GM18873 (cell line): Measurements from ENCODE around the gene RASGRP2.

ENCODE experiments used
- ATAC-seq: cut with Tn5 transposase; IDR thresholded peaks from one replicate; pipeline ENCODE4 v1.9.1; 2021; ENCODE audit warnings: mild to moderate bottlenecking, moderate library complexity, moderate number of reproducible peaks; ENCODE audit not compliant: unreplicated experiment, low FRiP score

RASGRP2 gene

DNA sequence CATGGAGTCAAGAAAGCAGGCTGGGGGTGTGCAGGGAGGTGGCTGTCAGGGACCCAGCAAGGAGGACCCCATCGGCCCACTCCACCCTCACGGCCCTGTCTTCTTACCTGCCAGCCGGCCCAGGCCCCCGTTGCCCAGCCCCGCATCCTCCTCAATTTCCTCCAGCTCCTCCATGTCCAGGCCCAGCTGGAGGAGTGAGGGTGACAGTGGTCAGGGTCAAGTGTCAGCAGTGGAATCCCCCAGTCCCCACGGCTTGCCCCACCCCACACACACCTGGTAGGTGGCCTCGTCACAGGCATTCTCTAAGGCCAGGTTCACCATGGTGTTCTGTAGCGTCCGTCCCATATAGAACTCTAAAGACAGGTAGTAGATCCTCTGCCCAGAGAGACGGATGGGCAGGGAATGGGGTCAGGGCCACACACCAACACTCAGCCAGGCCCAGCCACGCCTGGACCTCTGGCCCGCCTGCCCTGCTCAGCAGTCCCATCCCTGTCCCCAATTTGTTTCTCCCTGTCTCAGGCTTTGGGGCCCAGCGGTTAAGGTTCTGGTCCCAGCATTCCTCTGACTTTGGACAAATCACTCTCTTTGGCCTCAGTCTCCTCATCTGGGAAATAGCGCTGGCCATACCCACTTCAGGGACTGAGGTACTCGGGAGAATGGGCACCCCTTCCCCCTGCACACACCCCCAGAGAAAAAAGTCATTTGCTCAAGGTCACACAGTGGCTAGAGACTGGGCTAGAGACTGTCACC is 14.6 kb upstream of the RASGRP2 start:
- ATAC-seq, result no peak

GRCh38 chr11:64757549-64758329 is 13.8 kb upstream of the RASGRP2 start:
- ATAC-seq, result no peak

- no peak for ATAC-seq
Measured at GRCh38 chr11:64755681-64756361, 11.9 kb upstream of the RASGRP2 start.

DNA sequence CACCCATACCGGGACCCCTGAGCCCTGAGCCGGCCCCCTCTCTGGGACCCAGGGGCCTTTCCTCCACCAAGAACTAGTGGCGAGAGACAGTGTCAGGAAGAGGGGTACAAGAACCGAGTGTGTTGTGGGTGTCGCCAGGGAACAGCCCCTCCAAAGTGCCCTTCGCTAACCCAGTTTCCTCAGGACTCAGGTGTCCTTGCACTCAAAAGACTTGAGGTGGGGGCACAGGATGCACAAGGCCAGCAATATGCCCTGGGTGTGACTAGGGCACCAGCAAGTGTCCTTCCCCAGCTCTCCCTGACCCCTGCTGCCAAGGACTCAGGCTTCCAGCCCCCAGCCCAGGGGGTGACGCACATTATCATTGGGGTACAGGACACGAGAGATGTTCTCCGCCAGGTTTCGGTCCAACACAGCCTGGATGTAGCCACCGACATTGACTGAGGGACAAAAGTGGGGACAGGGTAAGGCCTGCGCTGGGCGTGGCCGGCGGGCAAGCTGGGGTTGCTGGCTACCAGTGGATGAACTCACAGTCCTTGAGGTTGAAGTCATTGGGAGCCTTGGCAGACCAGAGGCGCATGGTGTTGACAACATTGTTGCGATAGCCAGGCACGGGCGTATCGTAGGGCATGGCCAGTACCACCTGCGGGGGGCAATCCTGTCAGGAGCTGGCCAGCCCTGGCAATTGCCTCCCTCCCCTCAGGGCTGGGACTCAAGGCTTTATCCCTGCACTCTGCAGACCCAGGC is 11.1 kb upstream of the RASGRP2 start:
- ATAC-seq, result no peak

DNA sequence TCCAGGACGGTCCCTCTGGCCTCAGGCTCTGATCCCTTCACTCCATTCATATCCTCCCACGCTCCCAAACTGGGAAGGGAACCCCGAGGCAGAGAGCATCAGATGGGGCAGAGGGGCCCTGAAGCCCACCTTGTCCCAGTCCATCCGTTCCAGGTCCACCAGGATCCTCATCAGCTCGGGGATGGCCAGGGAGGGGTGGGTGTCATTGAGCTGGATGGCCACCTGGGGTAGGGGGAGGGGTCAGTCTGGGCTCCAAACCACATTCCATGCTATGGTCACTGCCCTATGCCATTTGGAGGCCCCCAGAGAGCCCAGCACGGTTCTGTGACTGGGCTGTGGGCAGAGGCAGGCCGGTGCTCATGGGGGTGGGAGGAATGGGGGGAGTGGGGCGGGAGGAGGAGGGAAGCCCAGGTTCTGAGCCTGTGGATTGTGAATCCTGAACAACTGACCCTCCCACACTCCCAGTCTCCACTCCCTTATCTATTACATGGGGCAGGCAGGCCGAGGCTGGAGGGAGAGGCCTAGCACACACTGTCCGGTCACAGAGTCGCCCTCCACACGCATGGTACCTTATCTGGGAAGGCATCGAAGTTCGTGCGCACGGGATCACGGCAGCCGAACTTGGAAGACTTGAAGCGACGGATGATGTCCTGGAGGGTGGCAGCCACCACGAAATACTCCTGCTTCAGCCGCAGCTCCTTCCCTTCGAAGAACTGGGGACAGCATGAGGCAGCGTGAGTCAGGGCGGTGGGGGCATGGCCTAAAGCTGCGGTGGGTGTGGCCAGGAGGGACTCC is 10.4 kb upstream of the RASGRP2 start:
- no peak for ATAC-seq

- ATAC-seq, result no peak
Measured at GRCh38 chr11:64753380-64754123, 9.6 kb upstream of the RASGRP2 start.

- ATAC-seq, result no peak
Measured at GRCh38 chr11:64753019-64753379, 9.1 kb upstream of the RASGRP2 start.

GRCh38 chr11:64752175-64752970 is 8.4 kb upstream of the RASGRP2 start:
- no peak for ATAC-seq

DNA sequence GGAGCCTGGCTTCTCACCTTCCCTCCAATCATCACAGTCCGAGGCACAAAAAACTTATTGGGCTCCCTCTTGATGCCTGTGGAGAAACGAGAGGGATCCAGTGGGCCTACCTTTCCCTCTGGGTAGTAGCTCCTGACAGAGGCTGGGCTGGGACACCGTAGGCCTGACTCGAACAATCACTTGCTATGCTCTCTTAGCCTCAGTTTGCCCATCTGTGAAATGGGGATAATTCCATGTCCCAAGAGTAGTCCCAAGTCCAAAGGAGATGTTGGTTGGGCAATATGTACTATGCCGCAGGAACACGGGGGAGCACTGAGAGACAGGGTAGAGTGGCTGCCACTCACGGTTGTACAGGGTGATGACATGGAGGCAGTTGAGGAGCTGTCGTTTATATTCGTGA is 7.6 kb upstream of the RASGRP2 start:
- ATAC-seq, result no peak

GRCh38 chr11:64751136-64751535 is 7.2 kb upstream of the RASGRP2 start:
- ATAC-seq, result no peak

DNA sequence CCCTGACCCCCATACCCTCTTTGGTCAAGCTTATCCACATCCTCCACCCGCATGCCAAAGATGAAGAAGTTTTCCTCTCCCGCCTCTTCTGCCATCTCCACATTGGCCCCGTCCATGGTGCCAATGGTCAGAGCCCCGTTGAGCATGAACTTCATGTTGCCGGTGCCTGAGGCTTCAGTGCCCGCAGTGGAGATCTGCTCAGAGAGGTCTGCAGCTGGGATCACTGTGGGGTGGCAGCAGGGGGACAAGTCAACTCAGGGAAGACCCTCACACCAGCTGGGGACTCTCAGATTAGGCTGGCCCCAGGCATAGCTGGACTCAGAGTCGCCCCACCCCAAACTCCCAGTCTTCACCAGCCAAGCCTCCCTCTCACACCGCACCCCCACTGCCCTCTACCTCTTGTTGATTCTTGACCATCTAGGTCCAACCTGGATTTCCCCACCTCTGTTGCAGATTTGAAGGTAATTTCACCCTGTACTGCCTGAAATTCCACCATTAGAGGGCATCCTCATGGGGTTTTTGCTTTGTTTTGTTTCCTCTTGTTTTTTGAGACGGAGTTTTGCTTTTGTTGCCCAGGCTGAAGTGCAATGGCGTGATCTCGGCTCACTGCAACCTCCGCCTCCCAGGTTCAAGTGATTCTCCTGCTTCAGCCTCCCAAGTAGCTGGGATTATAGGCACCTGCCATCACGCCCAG is 6.6 kb upstream of the RASGRP2 start:
- no peak for ATAC-seq

GRCh38 chr11:64747961-64748665 is 4.2 kb upstream of the RASGRP2 start:
- no peak for ATAC-seq

DNA sequence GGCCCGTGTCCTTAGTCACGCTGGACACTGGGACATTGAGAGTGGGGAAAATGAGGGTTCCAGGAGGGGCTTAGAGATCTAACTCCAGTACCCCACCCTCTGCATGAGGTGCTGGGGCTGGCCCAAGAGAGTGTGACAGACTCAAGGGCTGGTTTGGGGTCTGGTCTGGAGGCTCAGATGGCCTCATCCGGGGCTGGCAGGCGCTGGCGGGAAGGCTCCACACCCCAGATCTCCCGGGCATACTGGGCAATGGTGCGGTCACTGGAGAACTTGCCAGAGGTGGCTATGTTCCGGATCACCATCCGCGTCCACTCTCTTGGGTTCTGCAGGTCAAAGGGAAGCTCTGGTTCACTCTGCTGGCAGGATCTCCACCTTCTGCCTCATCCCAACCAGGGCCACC is 2.5 kb upstream of the RASGRP2 start:
- ATAC-seq, result no peak

DNA sequence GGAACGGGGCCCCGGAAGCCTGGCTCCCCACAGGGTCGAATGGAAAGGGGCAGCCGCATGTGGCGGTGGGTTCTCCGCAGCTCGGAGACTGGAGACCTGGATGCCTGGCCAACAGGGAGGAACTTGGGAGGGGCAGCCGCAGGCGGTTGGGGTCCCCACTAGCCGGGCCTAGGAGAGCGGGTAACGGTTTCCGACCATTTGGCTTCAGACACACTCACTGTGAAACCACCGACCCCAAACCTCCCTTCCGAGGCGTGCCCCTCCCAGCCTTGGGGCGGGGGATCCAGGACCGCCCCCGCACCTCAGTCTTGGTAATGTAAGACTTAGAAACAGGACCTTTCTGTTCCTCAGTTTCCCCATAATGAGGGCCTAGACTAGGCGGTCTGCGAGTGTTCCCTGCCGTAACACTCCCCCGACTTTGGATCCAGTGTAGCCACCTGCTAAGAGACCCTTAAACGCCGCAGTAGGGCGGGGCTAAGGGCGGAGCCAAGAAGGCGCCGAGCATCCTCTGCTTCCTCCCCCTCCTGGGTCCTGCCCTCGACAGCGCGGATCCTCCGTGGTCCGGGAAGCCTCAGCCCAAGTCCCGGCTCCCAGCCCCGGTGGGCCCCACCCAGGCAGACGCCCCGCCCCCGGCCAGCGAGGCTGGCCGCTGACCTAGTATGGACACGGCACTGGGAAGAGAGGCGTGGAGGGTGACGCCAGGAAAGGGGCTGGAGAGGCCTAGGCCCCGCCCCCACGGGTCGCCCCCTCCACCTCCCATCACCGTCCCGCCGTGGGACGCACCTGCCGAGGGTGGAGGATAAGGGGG is 1.8 kb upstream of the RASGRP2 start:
- ATAC-seq, result no peak

- ATAC-seq, result no peak
Measured at GRCh38 chr11:64745189-64745520, 1.2 kb upstream of the RASGRP2 start.

DNA sequence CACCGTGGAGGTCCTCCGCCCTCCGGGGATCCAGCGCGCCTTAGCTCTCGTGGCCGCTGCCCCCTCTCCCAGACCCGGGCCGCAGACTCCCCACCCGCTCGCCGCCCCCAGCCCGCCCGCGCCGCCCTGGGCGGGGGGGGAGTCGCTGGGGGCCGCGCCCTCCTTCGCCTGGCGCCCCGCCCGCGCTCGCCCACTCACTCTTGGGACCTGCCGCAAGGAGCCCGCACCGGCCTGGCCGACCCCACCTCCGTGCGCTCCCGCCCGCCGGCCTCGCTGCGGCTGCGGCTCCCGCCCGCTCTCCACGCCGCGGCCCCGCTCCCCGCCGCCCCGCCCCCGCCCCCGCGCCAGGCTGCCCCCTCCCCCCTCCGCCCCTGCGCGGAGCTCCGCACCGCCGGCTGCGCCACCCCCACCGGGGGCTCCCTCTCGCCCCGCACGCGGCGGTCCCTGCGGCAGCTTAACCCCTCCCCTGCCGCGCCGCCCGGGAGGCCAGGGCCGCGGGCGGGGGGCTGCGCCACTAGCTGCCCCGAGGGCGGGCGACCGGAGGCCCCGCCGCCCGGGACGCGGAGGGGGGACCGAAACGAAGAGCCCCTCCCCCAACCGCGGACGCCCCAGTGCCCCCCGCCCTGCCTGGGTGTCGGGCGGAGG is 724 bp upstream of the RASGRP2 start:
- no peak for ATAC-seq
